A673 (cell line): ENCODE measurements around the gene AGRP. TPM values are rescaled to one million over a fixed set of nuclear protein-coding genes. Genes with fewer than 3 reads are reported as not detected.

Experiments
- BruUV-seq: library from RNA; stranded (reverse); fragments of 400-500 nt; replicated peaks from 2 replicates; lab custom pipeline; 2021; lab: Mats Ljungman, UMichigan
- CTCF ChIA-PET: fragments of 300-600 bp; sonication (Branson Sonifier 250); formaldehyde crosslinking; loops from one replicate; lab custom pipeline; 2022; ENCODE audit warnings: antibody characterized with exemption; lab: Charles Lee
- POLR2A ChIA-PET: fragments of 300-600 bp; sonication (Branson Sonifier 250); formaldehyde crosslinking; loops from one replicate; lab custom pipeline; 2022; ENCODE audit warnings: antibody characterized with exemption; ENCODE audit not compliant: low non-redundant PET; lab: Charles Lee
- DNase-seq: peaks from one replicate; pipeline ENCODE4 v3.0.0-alpha.2; 2015; ENCODE audit warnings: low spot score
- H3K27ac ChIP-seq: fragments of 200-600 bp; sonication (generic); 2 replicates; pipeline ENCODE4 v1.5.1; 2016; ENCODE audit warnings: mixed run types, low read depth, mild to moderate bottlenecking, mixed read lengths, antibody characterized with exemption, low read length; ENCODE audit not compliant: poor library complexity, severe bottlenecking
- H3K27me3 ChIP-seq: fragments of 200-600 bp; sonication (generic); replicated peaks from 2 replicates; pipeline ENCODE4 v1.6.1; 2017; ENCODE audit warnings: mixed run types, low read depth, mild to moderate bottlenecking, mixed read lengths, antibody characterized with exemption, low read length; ENCODE audit not compliant: insufficient read depth, poor library complexity
- H3K36me3 ChIP-seq: fragments of 200-600 bp; sonication (generic); 2 replicates; pipeline ENCODE4 v1.6.1; 2016; ENCODE audit warnings: mixed run types, mild to moderate bottlenecking, mixed read lengths, antibody characterized with exemption, low read length; ENCODE audit not compliant: insufficient read depth, poor library complexity, severe bottlenecking
- H3K4me1 ChIP-seq: fragments of 200-600 bp; sonication (generic); 2 replicates; pipeline ENCODE4 v1.6.1; 2017; ENCODE audit warnings: mixed run types, mild to moderate bottlenecking, mixed read lengths, antibody characterized with exemption, low read length; ENCODE audit not compliant: insufficient read depth, poor library complexity, severe bottlenecking
- H3K4me3 ChIP-seq: fragments of 200-600 bp; sonication (generic); 2 replicates; pipeline ENCODE4 v1.5.1; 2016; ENCODE audit warnings: low read depth, mixed run types, mild to moderate bottlenecking, mixed read lengths, low read length; ENCODE audit not compliant: poor library complexity, severe bottlenecking
- H3K9me3 ChIP-seq: fragments of 200-600 bp; sonication (generic); 2 replicates; pipeline ENCODE4 v1.6.1; 2016; ENCODE audit warnings: mixed run types, low read depth, mild to moderate bottlenecking, mixed read lengths, antibody characterized with exemption, low read length; ENCODE audit not compliant: poor library complexity, severe bottlenecking
- EZH2 ChIP-seq: fragments of 200-600 bp; sonication (generic); IDR thresholded peaks from 2 replicates; pipeline ENCODE4 v1.6.1; 2017; ENCODE audit warnings: borderline replicate concordance, low read depth, mild to moderate bottlenecking, mixed read lengths, antibody characterized with exemption, low read length; ENCODE audit not compliant: poor library complexity, severe bottlenecking
- intact Hi-C: fragments of 100-400 bp; cut with micrococcal nuclease; formaldehyde crosslinking; loops from one replicate; pipeline ENCODE4 v1.10.0; 2022; ENCODE audit not compliant: unreplicated experiment
- total RNA-seq: library from RNA; stranded (reverse); gene quantifications from 2 replicates; pipeline ENCODE4 v1.2.3, GENCODE V29; 2021
- TF ChIP-seq, protein P1 (sequence below): fragments of 300-800, 200-600 bp; sonication (generic); conservative IDR thresholded peaks from 2 replicates; pipeline ENCODE4 v1.5.1; 2017; ENCODE audit warnings: low read depth, mild to moderate bottlenecking, antibody characterized with exemption, low read length, moderate library complexity, mixed read lengths

The AGRP gene
- total RNA-seq, 1 experiment from 2014 or later = not detected

DNA sequence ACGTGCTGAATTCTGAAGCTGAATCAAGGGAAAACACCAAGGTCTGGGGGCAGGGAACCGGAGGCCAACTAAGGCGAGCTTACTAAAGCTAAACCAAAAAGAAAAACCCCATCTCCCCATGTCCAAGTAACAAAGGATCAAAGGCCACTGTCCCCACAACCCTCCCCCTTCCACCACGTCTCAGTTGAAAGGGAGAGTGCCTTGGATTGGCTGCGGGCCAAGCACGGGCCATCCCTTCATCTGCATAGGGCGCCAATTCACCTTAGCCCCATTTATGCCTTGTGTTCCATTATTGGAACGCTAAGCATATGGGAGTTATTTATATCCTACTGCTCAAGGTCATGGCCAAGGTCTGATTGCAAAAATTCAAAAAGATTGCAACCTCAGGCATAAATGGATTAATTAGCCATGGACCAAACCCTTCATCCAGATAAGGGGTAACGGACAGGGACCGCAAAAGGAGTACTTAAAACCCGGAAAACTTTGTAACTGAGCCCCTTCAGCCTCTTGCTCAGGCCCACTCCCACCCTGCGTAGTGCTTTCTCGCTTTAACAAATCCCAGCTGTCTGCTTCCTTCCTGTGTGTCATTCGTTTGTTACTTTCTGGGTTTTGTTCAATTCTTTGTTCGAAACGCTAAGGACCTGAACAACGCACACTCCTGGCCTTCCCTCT, 1.6 kb downstream of the AGRP start:
- Histone ChIP-seq H3K9me3 (no peaks in the 10 kb centered on the region), H3K27me3 (no peaks in the 10 kb centered on the region), H3K4me1 (no peaks in the 10 kb centered on the region), H3K27ac (peak overlapping the region; percentile 81), H3K36me3 (no peaks in the 10 kb centered on the region), H3K4me3 (peak overlapping the region; percentile 95)
- DNase-seq = peak; percentile 33
- TSS peak; percentile 88 for BruUV-seq
- intact Hi-C loops = no loop called here
- ChIA-PET CTCF (interaction anchor here (0.5 to 2.1 kb wide), 6 partner anchors 13 to 384 kb away, joined by 3 to 14 read pairs (median 4); no protein-coding TSS in a partner anchor), POLR2A (no interaction called here)
- no peak for TF ChIP-seq EZH2
- TF ChIP-seq, protein P1, sequence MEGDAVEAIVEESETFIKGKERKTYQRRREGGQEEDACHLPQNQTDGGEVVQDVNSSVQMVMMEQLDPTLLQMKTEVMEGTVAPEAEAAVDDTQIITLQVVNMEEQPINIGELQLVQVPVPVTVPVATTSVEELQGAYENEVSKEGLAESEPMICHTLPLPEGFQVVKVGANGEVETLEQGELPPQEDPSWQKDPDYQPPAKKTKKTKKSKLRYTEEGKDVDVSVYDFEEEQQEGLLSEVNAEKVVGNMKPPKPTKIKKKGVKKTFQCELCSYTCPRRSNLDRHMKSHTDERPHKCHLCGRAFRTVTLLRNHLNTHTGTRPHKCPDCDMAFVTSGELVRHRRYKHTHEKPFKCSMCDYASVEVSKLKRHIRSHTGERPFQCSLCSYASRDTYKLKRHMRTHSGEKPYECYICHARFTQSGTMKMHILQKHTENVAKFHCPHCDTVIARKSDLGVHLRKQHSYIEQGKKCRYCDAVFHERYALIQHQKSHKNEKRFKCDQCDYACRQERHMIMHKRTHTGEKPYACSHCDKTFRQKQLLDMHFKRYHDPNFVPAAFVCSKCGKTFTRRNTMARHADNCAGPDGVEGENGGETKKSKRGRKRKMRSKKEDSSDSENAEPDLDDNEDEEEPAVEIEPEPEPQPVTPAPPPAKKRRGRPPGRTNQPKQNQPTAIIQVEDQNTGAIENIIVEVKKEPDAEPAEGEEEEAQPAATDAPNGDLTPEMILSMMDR = no peak

GRCh38 chr16:67480833-67481560, 2.4 kb downstream of the AGRP start, which contains the start of gene ATP6V0D1:
Gene ATP6V0D1 (minus strand): TSS chr16:67481157. CDS start chr16:67481086, 71 bp downstream.
- Histone ChIP-seq H3K4me3 (peak within 1 kb of the TSS; percentile 95), H3K27me3 (no peaks in the 10 kb centered on the region), H3K4me1 (no peaks in the 10 kb centered on the region), H3K9me3 (no peaks in the 10 kb centered on the region), H3K27ac (peak within 1 kb of the TSS; percentile 83), H3K36me3 (no peaks in the 10 kb centered on the region)
- ChIA-PET CTCF (interaction anchor here (0.5 to 2.1 kb wide), 7 partner anchors 13 to 421 kb away, joined by 3 to 14 read pairs (median 4); no protein-coding TSS in a partner anchor), POLR2A (no interaction called here)
- intact Hi-C loops = no loop called here
- TF ChIP-seq, protein P1 = peak; percentile 96
- TF ChIP-seq EZH2 = no peak
- DNase-seq = peak; percentile 98
- no TSS peak for BruUV-seq

GRCh38 chr16:67477960-67478554, 5.3 kb downstream of the AGRP start:
- Histone ChIP-seq H3K9me3 (no peaks in the 10 kb centered on the region), H3K27ac (no peak overlapping the region), H3K4me3 (no peak overlapping the region), H3K4me1 (no peaks in the 10 kb centered on the region), H3K36me3 (no peaks in the 10 kb centered on the region), H3K27me3 (no peaks in the 10 kb centered on the region)
- ChIA-PET CTCF (no interaction called here), POLR2A (no interaction called here)
- intact Hi-C loops = no loop called here
- no peak for DNase-seq
- no TSS peak for BruUV-seq
- TF ChIP-seq, protein P1 = no peak
- TF ChIP-seq EZH2 = no peak
